ENCODE measurements around the gene NELL2. TPM values are rescaled to one million over a fixed set of nuclear protein-coding genes. Genes with fewer than 3 reads are reported as not detected.

The NELL2 gene
- total and polyA plus RNA-seq, 9 of the 15 experiments (the other 6 are each of a cell fraction or from before 2014, with no cell fraction given), result 0.32 to 1.1 (median 0.53) TPM

DNA sequence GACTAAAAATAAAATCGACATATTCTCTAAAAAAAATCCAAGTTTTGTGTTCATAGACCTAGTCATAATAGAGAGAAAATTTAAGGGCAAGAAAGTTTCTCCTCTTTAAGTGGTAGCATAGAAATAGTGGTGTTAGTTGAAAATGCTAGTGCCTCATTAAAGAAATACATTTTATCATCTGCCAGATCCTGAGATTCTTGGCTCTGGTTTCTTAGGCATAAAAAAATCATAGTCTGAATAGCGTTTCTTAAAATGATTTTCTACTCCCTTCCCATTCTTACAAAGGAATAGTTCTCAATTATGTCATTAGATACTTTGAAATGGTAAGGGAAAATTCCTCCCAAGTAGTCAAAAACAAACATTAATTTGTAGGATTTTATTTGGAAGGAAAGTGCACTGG lies 212.8 kb downstream of the NELL2 start:
- H3K36me3 ChIP-seq (ENCODE audit: control insufficient read depth, insufficient read depth, low read length), result no peaks in the 10 kb centered on the region
- no peak for FAIRE-seq
- H3K4me1 ChIP-seq (replicated peaks in 1 of 2; ENCODE audit: control insufficient read depth in 2 of 2, insufficient read depth in 2 of 2, low read length in 2 of 2), result no peaks in the 10 kb centered on the region
- H3K79me2 ChIP-seq (ENCODE audit: control insufficient read depth, insufficient read depth, low read length), result no peaks in the 10 kb centered on the region
- intact Hi-C loops (cut with micrococcal nuclease) (no loop called here), in situ Hi-C loops (cut with MboI) (no loop called here)
- no peak overlapping the region for H3K4me3 ChIP-seq
- H3K27me3 ChIP-seq (ENCODE audit: control insufficient read depth in 2 of 2, insufficient read depth in 2 of 2, low read length in 2 of 2), result no peaks in the 10 kb centered on the region
- H2AFZ ChIP-seq (ENCODE audit: low read depth, low read length), result no peak overlapping the region
- H3K4me2 ChIP-seq (ENCODE audit: insufficient read depth, low read length), result no peak overlapping the region
- BruUV-seq (replicated peaks), result no TSS peak
- 0% methylated on average over 2 of the region's 2 CpGs for WGBS (ENCODE audit: insufficient coverage, low coverage, missing lambda C conversion rate)
- ChIA-PET POLR2A (no interaction called here), CTCF (ENCODE audit: low intra/inter-chr PET ratio) (no interaction called here)
- no peaks in the 10 kb centered on the region for H4K20me1 ChIP-seq (replicated peaks; ENCODE audit: control insufficient read depth, insufficient read depth, low read length)
- no peaks in the 10 kb centered on the region for H3K9me1 ChIP-seq (ENCODE audit: control insufficient read depth, insufficient read depth, low read length)
- no peak overlapping the region for H3K27ac ChIP-seq (ENCODE audit: extremely low read depth, low read depth, low read length)
- H3K9ac ChIP-seq (ENCODE audit: insufficient read depth in 1 of 2, low read depth in 2 of 2, low read length in 2 of 2), result no peak overlapping the region
- ATAC-seq, result no peak
- no peak for DNase-seq (ENCODE audit: extremely low read depth in 1 of 4, low spot score in 3 of 4)
- no peaks in the 10 kb centered on the region for H3K9me3 ChIP-seq (replicated peaks; ENCODE audit: control insufficient read depth, insufficient read depth, low read depth, low read length)
- TF ChIP-seq MCM5 (IDR thresholded peaks at IDR 0.05; ENCODE audit: low read depth), result no peak

DNA sequence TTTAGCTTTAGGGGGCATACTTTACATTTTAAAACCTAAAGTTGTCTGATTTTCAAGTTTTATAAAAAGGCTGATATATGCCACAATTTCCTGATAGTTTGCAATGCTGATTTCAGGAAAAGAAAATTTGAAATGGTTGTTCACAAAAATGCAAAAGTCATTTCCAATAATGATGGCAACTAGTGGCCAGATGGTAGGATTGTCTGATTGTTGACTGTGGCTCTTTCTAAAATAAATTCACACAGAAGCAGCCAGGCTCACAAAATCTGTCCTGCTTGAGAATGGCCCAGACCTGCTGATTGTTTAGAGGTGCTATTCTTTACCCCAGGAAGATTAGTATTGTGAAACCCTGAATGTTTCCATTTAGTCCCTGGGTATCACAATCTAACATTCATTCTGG lies 220.3 kb downstream of the NELL2 start:
- Histone ChIP-seq H3K27me3 (ENCODE audit: control insufficient read depth in 2 of 2, insufficient read depth in 2 of 2, low read length in 2 of 2) (no peaks in the 10 kb centered on the region), H2AFZ (ENCODE audit: low read depth, low read length) (no peak overlapping the region), H3K4me2 (ENCODE audit: insufficient read depth, low read length) (no peak overlapping the region), H3K79me2 (ENCODE audit: control insufficient read depth, insufficient read depth, low read length) (no peaks in the 10 kb centered on the region), H3K36me3 (ENCODE audit: control insufficient read depth, insufficient read depth, low read length) (no peaks in the 10 kb centered on the region), H3K9me3 (replicated peaks; ENCODE audit: control insufficient read depth, insufficient read depth, low read depth, low read length) (no peaks in the 10 kb centered on the region), H3K9me1 (ENCODE audit: control insufficient read depth, insufficient read depth, low read length) (no peaks in the 10 kb centered on the region), H3K9ac (ENCODE audit: insufficient read depth in 1 of 2, low read depth in 2 of 2, low read length in 2 of 2) (no peak overlapping the region), H3K4me3 (no peak overlapping the region), H4K20me1 (replicated peaks; ENCODE audit: control insufficient read depth, insufficient read depth, low read length) (no peaks in the 10 kb centered on the region), H3K4me1 (replicated peaks in 1 of 2; ENCODE audit: control insufficient read depth in 2 of 2, insufficient read depth in 2 of 2, low read length in 2 of 2) (no peaks in the 10 kb centered on the region), H3K27ac (ENCODE audit: extremely low read depth, low read depth, low read length) (no peak overlapping the region)
- POLR2A ChIA-PET, result no interaction called here
- in situ Hi-C loops (cut with MboI) (no loop called here), intact Hi-C loops (cut with micrococcal nuclease) (no loop called here)
- CTCF ChIA-PET (ENCODE audit: low intra/inter-chr PET ratio), result no interaction called here
- TF ChIP-seq, protein P1, sequence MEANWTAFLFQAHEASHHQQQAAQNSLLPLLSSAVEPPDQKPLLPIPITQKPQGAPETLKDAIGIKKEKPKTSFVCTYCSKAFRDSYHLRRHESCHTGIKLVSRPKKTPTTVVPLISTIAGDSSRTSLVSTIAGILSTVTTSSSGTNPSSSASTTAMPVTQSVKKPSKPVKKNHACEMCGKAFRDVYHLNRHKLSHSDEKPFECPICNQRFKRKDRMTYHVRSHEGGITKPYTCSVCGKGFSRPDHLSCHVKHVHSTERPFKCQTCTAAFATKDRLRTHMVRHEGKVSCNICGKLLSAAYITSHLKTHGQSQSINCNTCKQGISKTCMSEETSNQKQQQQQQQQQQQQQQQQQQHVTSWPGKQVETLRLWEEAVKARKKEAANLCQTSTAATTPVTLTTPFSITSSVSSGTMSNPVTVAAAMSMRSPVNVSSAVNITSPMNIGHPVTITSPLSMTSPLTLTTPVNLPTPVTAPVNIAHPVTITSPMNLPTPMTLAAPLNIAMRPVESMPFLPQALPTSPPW (CRISPR knock-in tag; IDR thresholded peaks at IDR 0.05), result no peak
- TF ChIP-seq, protein P2, sequence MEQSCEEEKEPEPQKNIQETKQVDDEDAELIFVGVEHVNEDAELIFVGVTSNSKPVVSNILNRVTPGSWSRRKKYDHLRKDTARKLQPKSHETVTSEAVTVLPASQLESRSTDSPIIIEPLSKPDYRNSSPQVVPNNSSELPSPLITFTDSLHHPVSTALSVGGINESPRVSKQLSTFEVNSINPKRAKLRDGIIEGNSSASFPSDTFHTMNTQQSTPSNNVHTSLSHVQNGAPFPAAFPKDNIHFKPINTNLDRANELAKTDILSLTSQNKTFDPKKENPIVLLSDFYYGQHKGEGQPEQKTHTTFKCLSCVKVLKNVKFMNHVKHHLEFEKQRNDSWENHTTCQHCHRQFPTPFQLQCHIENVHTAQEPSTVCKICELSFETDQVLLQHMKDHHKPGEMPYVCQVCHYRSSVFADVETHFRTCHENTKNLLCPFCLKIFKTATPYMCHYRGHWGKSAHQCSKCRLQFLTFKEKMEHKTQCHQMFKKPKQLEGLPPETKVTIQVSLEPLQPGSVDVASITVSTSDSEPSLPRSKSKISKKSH (CRISPR knock-in tag; IDR thresholded peaks at IDR 0.05), result no peak
- ATAC-seq (no peak), DNase-seq (ENCODE audit: extremely low read depth in 1 of 4, low spot score in 3 of 4) (no peak), FAIRE-seq (no peak)
- BruUV-seq (replicated peaks), result no TSS peak

All from K562 (cell line).